T-helper 17 cell (primary cell): ENCODE results near the gene PADI1. TPM values are rescaled to one million over a fixed set of nuclear protein-coding genes. Genes with fewer than 3 reads are reported as not detected.

Source experiments
- ATAC-seq: fragments of 150-1000 bp; cut with Tn5 transposase; 2 replicates; pipeline ENCODE4 v1.10.0; 2021; ENCODE audit warnings: mild to moderate bottlenecking, moderate library complexity
- DNase-seq, 3 donors: peaks; one replicate each; pipeline versions ENCODE4 v3.0.0 to v3.0.0-alpha.2; 2020 to 2021
- H3K9me3 ChIP-seq: one replicate; pipeline ENCODE4 v1.7.0; 2013; ENCODE audit warnings: low read length, mild to moderate bottlenecking; ENCODE audit not compliant: control insufficient read depth, poor library complexity, severe bottlenecking
- H3K27ac Mint-ChIP-seq: one replicate; pipeline ENCODE4 v1.8.0; 2022; ENCODE audit warnings: mild to moderate bottlenecking, moderate library complexity, mixed read lengths
- H3K27me3 Mint-ChIP-seq: one replicate; pipeline ENCODE4 v1.8.0; 2022; ENCODE audit warnings: mixed read lengths
- H3K36me3 Mint-ChIP-seq: one replicate; pipeline ENCODE4 v1.8.0; 2022; ENCODE audit warnings: low read depth, mixed read lengths
- H3K4me1 Mint-ChIP-seq: one replicate; pipeline ENCODE4 v1.8.0; 2022; ENCODE audit warnings: mild to moderate bottlenecking, mixed read lengths
- H3K4me3 Mint-ChIP-seq: one replicate; pipeline ENCODE4 v1.8.0; 2022; ENCODE audit warnings: mild to moderate bottlenecking, moderate library complexity, mixed read lengths
- total RNA-seq, 4 donors: library from RNA in 2 of 4; stranded (reverse) in 2 of 4; gene quantifications; one replicate each; pipeline ENCODE4 v1.2.3 and lab custom pipeline; 2022 to 2026

PADI1 gene
- total RNA-seq, 2 donors from 2014 or later, result not detected

DNA sequence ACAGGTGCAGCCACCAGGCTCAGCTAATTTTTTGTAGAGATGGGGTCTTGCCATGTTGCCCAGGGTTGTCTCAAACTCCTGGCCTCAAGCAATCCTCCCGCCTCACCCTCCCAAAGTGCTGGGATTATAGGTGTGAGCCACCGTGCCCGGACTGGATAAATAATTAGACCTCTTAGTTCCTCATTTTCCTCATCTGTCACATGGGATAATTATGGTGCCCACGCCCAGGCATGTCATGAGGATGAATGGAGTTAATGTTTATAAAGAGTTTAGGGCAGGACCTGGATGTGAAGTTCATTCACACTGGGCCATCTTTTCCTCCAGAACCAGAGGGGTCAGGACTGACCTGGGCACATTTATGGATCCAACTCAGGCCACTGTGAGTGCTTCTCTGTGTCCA lies 67.7 kb downstream of the PADI1 start:
- ATAC-seq (no peak), DNase-seq (no peak)
- Mint-ChIP-seq H3K27ac (no peak overlapping the region), H3K4me3 (no peak overlapping the region), H3K27me3 (peaks cover 20% of the 10 kb centered on the region), H3K36me3 (no peaks in the 10 kb centered on the region), H3K4me1 (peaks cover 6% of the 10 kb centered on the region)
- H3K9me3 ChIP-seq, result no peaks in the 10 kb centered on the region

DNA sequence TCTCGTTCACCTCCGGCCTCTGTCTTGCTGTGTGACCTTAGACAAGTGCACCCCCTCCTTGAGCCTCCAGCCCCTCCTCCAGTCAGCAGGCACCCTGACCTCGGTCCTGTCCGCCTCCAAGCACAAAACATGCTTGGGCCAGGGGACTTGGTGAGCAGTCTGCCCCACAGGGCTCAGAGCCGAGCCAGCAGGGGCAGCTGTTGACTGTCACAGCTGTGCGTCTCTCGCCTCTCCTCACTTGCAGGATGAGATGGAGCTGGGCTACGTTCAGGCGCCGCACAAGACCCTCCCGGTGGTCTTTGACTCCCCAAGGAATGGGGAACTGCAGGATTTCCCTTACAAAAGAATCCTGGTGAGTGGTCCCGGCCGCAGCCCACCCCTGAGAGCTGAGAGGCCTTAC lies 68.2 kb downstream of the PADI1 start:
- H3K9me3 ChIP-seq, result no peaks in the 10 kb centered on the region
- Mint-ChIP-seq H3K4me3 (no peak overlapping the region), H3K4me1 (peaks cover 6% of the 10 kb centered on the region), H3K27ac (no peak overlapping the region), H3K36me3 (no peaks in the 10 kb centered on the region), H3K27me3 (peaks cover 22% of the 10 kb centered on the region)
- no peak for DNase-seq
- no peak for ATAC-seq

DNA sequence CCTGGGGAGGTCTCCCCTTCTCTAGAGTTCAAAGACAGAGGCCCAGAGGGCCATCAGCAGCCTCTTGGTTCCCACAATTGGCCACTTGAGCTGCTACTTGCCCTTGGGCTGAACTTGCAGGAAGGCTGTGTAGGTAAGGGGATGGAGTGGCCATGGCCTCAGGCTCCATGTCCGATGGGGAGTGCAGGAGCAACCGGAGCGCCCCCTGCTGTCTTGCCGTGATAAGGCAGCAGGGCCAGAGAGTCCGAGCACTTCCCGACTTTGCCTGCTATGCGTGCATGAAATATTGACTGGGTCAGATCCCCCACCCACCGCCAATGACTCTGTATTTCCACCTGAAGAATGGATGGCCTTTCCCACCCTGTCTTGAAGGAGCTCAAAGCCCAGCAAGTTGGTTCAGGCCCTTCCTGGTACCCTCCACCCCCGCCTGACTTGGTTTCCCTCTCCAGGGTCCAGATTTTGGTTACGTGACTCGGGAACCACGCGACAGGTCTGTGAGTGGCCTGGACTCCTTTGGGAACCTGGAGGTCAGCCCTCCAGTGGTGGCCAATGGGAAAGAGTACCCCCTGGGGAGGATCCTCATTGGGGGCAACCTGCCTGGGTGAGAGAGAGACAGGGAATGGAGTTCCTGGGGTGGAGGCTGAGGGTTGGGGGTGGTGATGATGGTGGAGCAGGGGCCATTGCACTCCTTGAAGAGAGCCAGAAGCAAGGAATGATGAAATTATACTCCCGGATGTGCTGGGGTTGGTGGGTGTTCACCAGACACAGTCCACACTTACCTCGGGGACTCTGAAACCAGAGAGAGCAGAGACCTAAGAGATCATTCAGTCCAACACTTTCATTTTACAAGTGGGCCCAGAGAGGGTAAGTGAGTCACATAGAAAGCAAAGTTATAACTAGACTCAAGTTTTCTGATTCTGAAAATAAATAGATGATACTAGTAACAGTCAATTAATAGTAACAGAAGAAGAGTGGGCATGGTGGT lies 69.5 kb downstream of the PADI1 start:
- no peak overlapping the region for H3K4me3 Mint-ChIP-seq
- H3K4me1 Mint-ChIP-seq, result peaks cover 6% of the 10 kb centered on the region
- H3K27me3 Mint-ChIP-seq, result peaks cover 30% of the 10 kb centered on the region
- no peak overlapping the region for H3K27ac Mint-ChIP-seq
- ATAC-seq (no peak), DNase-seq (no peak)
- no peaks in the 10 kb centered on the region for H3K9me3 ChIP-seq
- no peaks in the 10 kb centered on the region for H3K36me3 Mint-ChIP-seq

DNA sequence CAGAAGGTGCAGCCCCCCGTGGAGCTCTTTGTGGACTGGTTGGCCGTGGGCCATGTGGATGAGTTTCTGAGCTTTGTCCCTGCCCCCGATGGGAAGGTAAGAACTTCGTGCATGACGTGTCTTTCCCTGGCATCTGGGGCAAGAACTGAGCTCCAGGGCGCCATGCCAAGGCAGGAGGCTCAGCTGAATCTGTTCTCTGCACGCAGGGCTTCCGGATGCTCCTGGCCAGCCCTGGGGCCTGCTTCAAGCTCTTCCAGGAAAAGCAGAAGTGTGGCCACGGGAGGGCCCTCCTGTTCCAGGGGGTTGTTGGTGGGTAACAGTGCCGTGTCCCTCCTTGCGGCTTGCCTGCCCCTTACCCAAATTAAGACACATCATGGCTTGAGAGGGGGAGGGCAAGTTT lies 71.6 kb downstream of the PADI1 start:
- H3K4me3 Mint-ChIP-seq, result no peak overlapping the region
- no peak for ATAC-seq
- peaks cover 34% of the 10 kb centered on the region for H3K27me3 Mint-ChIP-seq
- DNase-seq, result no peak
- no peaks in the 10 kb centered on the region for H3K9me3 ChIP-seq
- no peak overlapping the region for H3K27ac Mint-ChIP-seq
- no peaks in the 10 kb centered on the region for H3K36me3 Mint-ChIP-seq
- peaks cover 6% of the 10 kb centered on the region for H3K4me1 Mint-ChIP-seq

DNA sequence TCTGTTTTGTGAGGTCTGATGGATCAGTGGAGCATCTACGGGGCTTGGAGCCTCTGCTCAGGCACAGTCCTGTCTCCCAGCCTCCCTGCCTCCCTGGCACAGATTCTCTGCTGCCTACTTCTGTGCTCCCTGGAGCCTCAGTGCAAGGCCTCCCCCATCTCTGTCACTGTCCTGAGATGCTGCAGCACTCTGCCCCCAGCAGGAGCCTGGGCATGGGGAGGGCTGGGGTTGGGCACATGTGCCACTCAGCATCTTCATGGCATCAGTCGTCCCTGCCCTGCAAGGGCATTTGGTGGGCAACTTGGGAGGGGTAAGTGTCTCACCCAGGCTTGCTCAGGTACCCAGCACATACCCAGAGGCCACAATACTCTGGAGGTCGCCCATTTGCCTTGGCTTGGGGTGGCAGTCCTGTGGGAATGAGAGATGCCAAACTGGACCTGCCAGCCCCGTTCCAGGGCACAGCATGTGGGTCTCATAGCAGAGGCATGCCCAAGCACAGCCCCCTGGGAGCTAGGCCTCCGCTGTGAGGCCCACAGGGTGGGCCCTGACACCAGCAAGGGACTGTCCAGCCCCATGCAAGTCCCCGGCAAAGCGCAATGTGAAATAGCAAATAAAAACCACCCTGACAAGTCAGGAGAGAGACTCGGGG lies 72.7 kb downstream of the PADI1 start:
- no peak for ATAC-seq
- Mint-ChIP-seq H3K27ac (peak overlapping the region; percentile 21), H3K4me1 (peaks cover 9% of the 10 kb centered on the region)

DNA sequence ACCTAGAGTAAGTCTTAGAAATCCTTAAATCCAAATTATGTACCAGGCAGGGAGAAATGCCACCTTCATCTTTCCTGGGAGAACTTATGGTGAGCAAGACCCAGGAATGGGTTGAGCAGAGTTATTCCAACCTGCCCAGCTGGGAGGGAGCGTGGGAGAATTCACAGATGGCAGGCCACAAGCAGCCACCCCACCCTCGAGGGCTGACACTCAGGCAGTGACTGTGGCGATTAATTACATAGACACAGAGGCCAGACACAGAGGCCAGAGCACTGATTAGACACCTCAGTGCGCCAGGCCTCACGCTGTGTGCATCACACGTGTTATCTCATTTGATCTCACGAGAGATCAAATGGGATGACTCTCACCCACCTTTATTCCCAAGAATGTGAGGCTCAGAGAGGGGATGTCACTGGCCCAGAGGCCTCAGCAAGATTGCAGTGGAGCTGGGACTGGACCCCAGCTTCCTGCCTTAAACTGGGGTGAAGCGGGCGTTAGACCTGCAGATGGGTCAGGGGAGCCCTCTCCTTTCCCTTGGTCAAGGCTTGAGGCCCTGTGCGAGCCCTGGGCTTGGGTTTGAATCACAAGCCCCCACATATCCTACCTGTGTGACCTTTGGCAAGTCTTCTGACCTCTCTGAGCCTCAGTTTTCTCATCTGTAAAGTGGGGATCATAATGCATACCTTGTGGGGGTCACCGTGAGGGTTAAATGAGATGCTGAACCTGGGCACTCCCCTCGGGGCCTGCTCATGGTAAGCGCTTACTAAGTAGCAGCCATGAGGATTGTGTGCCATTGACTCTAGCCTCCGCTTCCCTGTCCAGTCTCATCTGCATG lies 74.3 kb downstream of the PADI1 start:
- Mint-ChIP-seq H3K4me1 (peaks cover 9% of the 10 kb centered on the region), H3K4me3 (no peak overlapping the region), H3K27ac (no peak overlapping the region), H3K36me3 (no peaks in the 10 kb centered on the region), H3K27me3 (peaks cover 53% of the 10 kb centered on the region)
- DNase-seq, result no peak
- H3K9me3 ChIP-seq, result no peaks in the 10 kb centered on the region
- ATAC-seq, result no peak

More for the DNA sequence above, 72.7 kb downstream of the PADI1 start:
- Mint-ChIP-seq H3K27me3 (peaks cover 44% of the 10 kb centered on the region), H3K36me3 (no peaks in the 10 kb centered on the region), H3K4me3 (no peak overlapping the region)
- DNase-seq, result no peak
- H3K9me3 ChIP-seq, result no peaks in the 10 kb centered on the region

DNA sequence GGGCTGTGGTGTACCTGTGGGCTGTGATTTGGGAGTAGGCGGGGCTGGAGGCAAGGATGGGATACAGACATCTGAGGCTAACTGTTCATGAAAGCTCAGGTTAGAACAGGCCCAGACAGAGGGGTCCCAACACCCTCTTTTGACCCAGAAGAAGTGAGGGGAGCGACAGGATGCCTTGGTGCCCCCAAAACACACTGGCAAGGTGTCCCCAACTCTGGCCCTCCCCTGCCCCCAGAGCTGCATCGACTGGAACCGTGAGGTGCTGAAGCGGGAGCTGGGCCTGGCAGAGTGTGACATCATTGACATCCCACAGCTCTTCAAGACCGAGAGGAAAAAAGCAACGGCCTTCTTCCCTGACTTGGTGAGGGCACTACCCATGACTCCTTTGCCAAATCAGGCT lies 75.5 kb downstream of the PADI1 start:
- ATAC-seq, result no peak
- Mint-ChIP-seq H3K36me3 (no peaks in the 10 kb centered on the region), H3K4me3 (no peak overlapping the region), H3K27me3 (peaks cover 54% of the 10 kb centered on the region), H3K27ac (no peak overlapping the region), H3K4me1 (peaks cover 5% of the 10 kb centered on the region)
- no peak for DNase-seq
- H3K9me3 ChIP-seq, result no peaks in the 10 kb centered on the region

DNA sequence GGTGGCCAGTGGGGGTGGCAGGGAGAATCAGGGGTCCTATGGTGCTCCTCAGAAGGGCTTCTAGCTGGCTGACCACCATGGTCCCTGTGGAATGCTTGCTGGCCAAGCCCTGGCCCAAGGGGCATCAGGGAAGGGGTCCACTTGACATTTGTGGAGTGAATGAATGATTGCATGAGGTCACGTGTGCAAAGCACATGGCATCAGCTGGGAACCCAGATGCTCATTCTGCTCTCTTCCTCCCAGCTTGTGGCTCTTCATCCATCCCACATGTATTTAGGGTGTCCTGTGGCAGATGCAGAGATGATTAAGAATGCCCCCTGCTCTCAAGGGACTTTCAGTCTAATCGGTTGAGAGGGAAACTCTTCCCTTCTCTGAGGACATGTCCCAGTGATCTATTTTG lies 76.0 kb downstream of the PADI1 start:
- no peaks in the 10 kb centered on the region for H3K9me3 ChIP-seq
- no peak for ATAC-seq
- no peak overlapping the region for H3K4me3 Mint-ChIP-seq
- H3K4me1 Mint-ChIP-seq, result peaks cover 3% of the 10 kb centered on the region
- no peak for DNase-seq
- H3K27ac Mint-ChIP-seq, result no peak overlapping the region
- peaks cover 51% of the 10 kb centered on the region for H3K27me3 Mint-ChIP-seq
- H3K36me3 Mint-ChIP-seq, result no peaks in the 10 kb centered on the region

DNA sequence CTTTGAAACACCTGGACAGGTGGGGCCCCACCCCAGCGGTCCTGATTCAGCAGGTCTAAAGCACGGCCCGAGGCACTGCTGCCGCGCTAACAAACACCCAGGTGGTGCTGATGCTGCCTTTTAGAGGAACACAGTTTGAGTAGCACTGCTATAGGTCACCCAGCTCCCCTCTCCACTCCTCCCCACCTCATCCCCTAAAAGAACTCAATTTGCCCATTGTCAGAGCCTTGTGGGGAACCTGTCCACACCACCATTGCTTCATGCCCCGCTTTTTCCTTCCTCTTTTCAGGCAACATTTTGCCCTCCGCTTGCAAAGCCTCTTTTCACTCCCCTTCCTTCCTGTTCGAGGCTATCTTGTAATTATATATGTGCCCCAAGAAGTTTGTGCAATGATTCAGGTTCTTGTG lies 76.8 kb downstream of the PADI1 start:
- Mint-ChIP-seq H3K4me1 (peaks cover 3% of the 10 kb centered on the region), H3K27ac (no peak overlapping the region), H3K27me3 (peaks cover 58% of the 10 kb centered on the region), H3K36me3 (no peaks in the 10 kb centered on the region), H3K4me3 (no peak overlapping the region)
- no peak for ATAC-seq
- no peak for DNase-seq
- H3K9me3 ChIP-seq, result no peaks in the 10 kb centered on the region

DNA sequence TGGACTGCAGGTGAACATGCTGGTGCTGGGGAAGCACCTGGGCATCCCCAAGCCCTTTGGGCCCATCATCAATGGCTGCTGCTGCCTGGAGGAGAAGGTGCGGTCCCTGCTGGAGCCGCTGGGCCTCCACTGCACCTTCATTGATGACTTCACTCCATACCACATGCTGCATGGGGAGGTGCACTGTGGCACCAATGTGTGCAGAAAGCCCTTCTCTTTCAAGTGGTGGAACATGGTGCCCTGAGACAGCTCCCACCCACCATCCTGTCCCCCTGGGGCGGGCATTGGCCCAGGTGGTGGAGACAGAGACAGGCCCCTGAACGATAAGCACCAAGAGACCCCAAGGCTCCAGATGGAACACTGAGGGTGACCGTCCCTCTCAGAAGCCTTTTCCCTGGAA lies 77.9 kb downstream of the PADI1 start:
- no peaks in the 10 kb centered on the region for H3K9me3 ChIP-seq
- Mint-ChIP-seq H3K36me3 (no peaks in the 10 kb centered on the region), H3K27ac (no peak overlapping the region), H3K4me3 (no peak overlapping the region), H3K4me1 (peaks cover 3% of the 10 kb centered on the region), H3K27me3 (peaks cover 49% of the 10 kb centered on the region)
- DNase-seq, result no peak
- ATAC-seq, result no peak

DNA sequence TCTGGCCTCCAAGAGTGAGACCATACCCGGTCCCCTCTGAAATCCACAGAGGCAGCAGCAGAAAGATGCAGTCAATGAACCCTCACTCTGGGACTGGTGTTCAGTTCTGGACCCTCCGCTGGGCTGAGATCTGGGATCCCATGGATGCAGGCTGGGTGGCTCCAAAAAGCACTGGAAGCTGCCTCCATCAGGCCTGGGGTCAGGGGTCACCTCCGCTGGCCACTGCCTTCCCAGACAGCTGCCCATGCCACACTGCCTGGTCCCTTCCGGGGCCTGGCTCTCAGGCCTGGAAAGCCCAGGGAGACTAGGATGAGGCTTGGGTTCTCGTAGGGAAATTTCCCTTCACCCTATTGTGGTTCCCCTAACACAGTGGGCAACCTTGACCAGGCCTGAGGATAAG lies 81.7 kb downstream of the PADI1 start:
- no peaks in the 10 kb centered on the region for H3K9me3 ChIP-seq
- ATAC-seq (no peak), DNase-seq (no peak)
- Mint-ChIP-seq H3K4me1 (peaks cover 3% of the 10 kb centered on the region), H3K36me3 (no peaks in the 10 kb centered on the region), H3K27me3 (peaks cover 48% of the 10 kb centered on the region), H3K27ac (no peak overlapping the region), H3K4me3 (no peak overlapping the region)

DNA sequence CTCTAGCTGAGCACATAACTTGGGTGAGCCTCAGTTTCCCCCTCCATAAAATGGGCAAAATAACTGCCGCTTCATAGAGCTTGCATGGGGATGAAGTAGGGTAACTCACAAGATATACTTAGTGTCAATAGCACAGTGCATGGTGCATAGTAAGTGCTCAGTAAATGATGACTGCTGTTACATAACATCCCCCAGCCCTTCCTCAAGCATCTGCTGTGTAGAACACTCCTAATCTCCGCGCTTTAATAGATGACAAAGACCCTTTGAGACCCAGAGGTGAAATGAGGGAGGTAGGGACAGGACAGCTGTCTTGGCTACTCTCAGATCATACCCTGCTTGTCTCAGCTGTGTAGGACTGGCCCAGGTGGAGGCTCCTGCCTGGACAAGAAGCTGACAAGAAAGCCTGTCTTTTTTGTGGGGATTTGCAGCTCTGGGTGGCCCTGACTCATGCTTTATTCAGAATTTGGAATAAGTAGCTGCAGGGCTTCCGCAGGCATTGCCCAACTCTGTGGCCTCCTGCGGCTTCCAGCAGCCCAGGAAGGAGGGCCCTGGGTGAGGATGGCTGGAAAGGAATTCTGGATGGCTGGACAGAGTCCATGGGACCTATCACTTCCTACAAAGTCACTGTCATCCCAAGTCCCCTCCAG lies 82.3 kb downstream of the PADI1 start:
- H3K27me3 Mint-ChIP-seq, result peaks cover 42% of the 10 kb centered on the region
- H3K36me3 Mint-ChIP-seq, result no peaks in the 10 kb centered on the region
- H3K9me3 ChIP-seq, result no peaks in the 10 kb centered on the region
- ATAC-seq, result no peak
- no peak overlapping the region for H3K27ac Mint-ChIP-seq
- H3K4me1 Mint-ChIP-seq, result no peaks in the 10 kb centered on the region
- H3K4me3 Mint-ChIP-seq, result no peak overlapping the region
- DNase-seq, result no peak

DNA sequence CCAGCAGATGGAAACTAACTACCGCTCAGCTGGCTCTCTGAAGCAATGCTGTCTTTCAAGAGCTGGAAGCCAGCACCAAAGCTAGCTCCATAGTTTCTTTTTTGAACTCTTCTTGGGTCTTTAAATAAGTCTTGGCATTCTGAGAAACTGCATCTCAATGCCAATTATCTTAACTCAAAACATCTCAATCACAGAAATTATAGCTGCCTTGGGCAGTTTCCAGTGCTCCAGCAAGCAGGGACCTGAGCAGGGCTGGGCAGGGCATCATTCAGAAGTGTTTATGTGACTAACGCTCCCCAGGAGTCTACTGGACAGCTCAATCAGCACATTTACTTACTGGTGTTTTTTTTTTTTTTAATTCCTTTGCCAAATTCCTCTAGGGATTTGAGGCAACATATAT lies 84.8 kb downstream of the PADI1 start:
- no peaks in the 10 kb centered on the region for H3K9me3 ChIP-seq
- Mint-ChIP-seq H3K4me1 (no peaks in the 10 kb centered on the region), H3K27ac (no peak overlapping the region), H3K4me3 (no peak overlapping the region), H3K27me3 (peaks cover 49% of the 10 kb centered on the region), H3K36me3 (no peaks in the 10 kb centered on the region)
- ATAC-seq, result no peak
- DNase-seq, result no peak
